GM21390 (cell line): ENCODE data around the gene PCSK6.

Source experiments
- ATAC-seq: cut with Tn5 transposase; IDR thresholded peaks from one replicate; pipeline ENCODE4 v1.9.1; 2021; ENCODE audit not compliant: unreplicated experiment

Gene PCSK6

DNA sequence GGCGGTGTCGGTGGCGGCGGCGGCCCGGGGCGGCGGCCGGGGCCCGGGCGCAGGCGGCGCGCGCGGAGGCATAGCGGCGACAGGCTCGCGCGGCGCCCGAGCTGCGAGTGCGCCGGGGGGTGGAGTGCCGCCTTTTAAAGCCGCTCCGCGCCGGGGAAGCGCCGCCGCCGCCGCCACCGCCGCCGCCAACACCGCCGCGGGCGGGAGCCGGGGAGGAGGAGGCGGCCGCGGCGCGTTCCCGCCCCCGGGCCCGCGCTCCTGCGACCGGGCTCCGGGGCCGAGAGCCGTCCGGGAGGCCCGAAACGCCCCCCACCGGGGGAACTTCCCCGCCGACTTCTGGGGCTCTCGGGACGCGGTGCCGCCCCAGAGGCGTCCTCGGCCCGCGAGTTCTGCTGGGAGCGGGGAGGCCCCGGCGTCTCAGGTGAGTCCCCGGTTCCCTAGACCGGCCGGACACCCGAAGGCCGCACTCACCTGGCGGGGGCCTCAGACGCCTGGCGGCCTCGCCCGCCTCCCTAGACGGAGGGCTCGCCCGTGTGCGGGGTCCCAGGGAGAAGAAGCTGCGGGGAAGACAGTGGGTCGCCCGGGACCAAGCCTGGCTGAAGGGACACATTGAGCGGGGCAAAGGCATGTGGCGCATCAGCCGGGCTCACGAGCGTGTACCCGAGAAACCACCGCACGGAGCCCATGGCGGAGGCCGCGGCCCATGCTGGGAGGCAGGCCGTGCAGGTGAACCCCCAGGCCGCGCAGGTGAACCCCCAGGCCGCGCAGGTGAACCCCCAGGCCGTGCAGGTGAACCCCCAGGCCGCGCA lies at the start of gene PCSK6:
Gene PCSK6 (minus strand): TSS at position 109 of the 809 bp plus-strand sequence. CDS start 37 bp downstream, at position 72.
- no peak for ATAC-seq

GRCh38 chr15:101538996-101539395 lies 49.5 kb upstream of the PCSK6 start:
- no peak for ATAC-seq

- no peak for ATAC-seq
Measured at GRCh38 chr15:101538177-101538576, 48.7 kb upstream of the PCSK6 start.

GRCh38 chr15:101537483-101538080 lies 48.1 kb upstream of the PCSK6 start:
- ATAC-seq: no peak

- no peak for ATAC-seq
Measured at GRCh38 chr15:101536875-101537405, 47.4 kb upstream of the PCSK6 start.

GRCh38 chr15:101536166-101536874 lies 46.8 kb upstream of the PCSK6 start:
- no peak for ATAC-seq

- ATAC-seq: no peak
Measured at GRCh38 chr15:101535170-101535902, 45.8 kb upstream of the PCSK6 start.

- ATAC-seq: no peak
Measured at GRCh38 chr15:101534376-101534970, 45.0 kb upstream of the PCSK6 start.

DNA sequence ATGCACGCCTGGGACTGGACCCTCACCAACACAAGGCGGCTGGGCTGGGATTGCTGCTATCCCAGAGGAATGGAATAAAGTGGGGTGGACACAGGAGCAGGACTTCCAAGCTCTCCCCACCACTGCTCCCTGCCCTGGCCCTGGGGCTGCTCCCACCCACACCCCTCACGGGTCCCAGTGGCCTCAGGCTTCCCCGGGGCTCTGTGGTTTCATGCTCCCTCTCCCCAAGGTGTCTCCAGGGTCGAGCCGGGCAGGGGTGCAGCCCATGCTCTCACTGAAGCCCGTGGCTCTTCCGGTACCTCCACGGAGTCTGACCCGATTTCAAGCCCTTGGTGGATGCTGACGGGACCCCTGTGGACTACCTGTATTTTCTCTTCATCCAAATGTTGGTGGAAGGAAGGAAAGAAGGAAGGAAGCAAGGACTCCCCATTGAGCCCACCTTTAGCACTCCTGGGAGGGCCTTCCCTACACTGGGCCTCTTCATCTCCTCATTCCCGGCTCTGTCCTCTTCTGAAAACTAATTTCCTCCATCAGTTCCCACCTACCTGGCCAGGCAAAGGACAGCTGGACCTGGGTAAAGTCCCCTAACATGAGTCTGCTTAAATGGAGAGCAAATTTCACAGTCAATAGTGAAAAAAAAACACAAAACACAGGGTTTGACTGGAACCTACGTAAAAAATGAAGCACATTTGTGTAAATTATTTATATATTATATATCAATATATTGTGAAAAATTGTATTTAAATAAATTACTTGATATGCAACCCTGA lies 44.0 kb upstream of the PCSK6 start:
- ATAC-seq: no peak

DNA sequence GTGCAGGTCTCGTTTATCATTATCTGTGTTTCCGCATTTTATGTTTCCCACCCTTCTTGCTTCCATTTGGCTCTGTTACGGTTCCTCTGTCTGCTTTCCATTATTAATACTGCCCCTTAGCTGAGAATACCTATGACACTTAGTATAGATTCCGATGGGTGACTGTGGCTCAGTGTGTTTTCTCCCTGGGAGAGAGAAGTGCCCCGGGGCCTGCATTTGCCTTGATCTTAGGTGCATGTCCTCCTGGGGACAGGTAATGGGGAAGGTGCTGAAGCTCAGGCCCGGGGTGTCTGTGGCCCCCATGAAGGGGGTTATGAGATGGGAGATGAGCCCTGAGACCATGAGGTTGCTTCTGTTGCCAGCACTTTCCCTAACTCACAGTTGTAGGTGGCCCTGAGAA lies 43.4 kb upstream of the PCSK6 start:
- ATAC-seq: no peak

GRCh38 chr15:101531170-101531569 lies 41.7 kb upstream of the PCSK6 start:
- ATAC-seq: no peak

DNA sequence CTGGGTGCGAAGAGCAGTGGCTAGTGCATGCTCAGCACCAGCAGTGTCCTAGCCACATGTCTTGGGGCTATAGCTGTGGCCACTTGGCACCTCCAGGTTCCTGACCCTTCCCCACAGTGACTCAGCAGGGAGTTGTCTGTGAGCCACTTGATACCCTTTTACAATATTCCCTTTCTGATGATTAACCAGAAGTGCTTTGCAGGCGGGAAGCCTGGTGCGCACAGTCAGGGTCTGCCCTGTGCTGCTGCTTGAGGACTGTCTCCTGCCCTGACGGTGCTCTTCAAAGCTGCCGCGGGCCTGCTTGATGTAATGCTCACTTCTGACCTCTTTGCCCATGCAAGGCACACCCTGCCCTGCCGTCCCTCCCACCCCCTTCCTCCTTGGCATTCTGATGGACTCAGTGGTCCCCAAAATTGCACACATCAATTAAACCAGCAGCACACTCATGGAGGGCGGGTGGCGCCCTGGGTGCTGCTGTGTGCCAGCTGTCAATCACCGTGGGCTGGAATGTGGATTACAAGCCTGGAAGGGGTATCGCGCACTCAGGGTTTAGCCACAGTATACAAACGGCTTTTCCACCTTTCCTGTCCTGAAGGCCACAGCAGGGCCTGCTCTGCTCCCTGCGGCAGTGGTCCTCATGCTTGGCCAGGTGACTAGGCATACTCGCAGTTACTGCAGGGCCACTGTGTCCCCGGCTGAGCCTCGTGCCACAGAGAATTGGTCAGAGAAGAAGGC lies 40.9 kb upstream of the PCSK6 start:
- no peak for ATAC-seq

DNA sequence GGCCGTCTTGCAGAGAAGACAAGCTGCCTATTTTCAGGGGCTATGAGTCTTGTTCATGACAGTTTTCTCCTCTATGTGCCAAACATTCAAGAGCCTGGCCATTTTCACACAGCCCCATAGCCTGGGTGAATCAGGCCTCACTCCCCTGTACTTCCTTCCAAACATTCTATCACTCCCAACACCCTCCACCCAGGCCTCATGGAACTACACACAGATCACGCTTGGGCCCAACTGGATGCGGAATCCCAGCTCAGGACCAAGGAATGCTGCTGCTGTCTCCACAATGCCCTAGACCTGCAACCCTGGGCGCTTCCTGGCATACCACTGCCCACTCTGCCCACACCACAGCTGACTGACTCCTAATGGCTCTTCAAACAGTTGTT lies 39.4 kb upstream of the PCSK6 start:
- no peak for ATAC-seq

- no peak for ATAC-seq
Measured at GRCh38 chr15:101528108-101528916, 38.8 kb upstream of the PCSK6 start.

DNA sequence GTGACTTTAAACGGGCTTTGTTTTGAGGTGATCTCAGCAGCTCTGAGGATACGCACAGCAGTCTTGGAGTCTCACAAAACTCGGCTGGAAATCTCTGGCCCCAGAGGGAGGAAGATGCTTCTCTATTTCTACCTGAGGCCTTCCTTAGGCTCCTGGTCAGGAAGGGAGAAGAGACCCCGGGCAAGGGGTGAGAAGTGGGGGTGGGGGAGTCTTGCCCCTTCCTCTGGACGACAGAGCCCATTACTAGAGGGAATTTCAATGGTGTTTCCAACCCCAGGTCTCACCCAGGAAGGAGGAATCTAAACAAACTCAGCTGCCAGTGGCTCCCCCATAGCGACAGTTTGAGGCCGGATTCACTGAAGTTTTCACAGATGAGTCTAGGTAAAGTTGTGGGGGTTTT lies 37.4 kb upstream of the PCSK6 start:
- ATAC-seq: no peak

DNA sequence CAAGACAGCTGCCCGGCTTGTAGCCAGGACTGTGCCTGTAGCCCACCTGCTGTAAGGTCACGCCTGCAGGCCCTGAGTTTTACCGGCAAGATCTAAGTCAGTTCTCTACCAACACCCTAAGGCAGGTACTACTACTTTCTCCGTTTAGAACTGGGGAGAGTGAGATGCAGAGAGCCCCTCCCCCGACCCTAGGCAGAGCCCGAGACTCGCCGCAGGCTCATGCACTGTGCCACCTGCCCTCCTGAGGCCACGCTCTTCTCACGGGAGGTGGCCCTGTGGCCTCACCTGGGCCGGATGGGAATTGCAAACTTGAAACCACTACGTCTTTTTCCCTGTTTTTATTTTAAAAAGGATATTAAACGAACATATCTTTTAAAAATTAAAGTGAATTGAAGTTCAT lies 36.9 kb upstream of the PCSK6 start:
- no peak for ATAC-seq

DNA sequence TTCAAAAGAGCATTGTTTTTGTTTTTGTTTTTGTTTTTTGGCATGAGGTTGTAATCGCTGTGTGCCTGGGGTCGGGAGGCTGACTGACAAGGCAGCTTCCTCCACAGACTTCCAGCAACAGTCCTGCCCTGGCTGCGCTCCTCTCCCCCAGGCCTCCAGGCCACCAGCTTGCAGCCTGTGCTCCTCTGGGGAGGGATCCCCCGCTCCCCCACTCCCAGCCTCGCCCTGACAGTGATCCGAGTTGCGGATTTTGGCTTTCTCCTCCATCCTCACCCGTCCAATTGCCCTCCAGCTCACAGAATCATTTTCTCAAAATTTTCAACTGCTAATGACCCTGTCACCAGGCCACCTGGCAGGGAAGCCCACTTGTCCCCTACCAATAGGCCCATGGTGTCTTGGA lies 36.5 kb upstream of the PCSK6 start:
- no peak for ATAC-seq

DNA sequence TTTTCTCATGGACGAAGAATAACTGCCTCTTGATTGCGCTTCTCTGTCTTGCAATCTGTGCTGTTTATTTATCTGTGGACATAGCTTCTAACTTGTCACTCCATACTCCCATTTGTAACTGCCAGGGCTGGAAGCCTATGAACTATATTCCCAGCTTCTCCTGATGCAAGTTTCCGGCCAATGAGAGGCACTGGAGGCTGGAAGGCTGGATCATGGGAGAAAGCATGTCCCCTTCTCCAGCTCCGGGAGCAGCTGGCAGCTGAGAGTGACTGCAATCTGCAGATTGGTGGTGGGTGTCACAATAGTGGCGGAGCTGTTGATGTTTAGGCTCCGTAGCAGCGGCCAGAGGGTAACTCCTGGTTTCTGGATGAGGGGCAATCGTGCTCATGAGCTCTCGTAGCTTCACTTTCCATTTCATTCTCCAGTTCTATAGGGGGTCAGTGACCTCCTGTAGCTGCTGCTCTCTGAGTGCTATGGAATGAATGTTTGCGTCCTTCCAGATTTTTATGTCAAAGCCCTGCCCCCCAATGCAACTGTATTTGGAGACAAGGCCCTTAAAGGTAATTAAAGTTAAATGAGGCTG lies 35.7 kb upstream of the PCSK6 start:
- ATAC-seq: no peak
